IPS-15b (cell line): ENCODE results near the gene BRD8.
A peak's percentile ranks its signal among the peaks of the same experiment; 100 is the strongest.

Experiments
- H3K27me3 ChIP-seq: one replicate; pipeline ENCODE4 v1.6.1; 2013; ENCODE audit warnings: low read length; ENCODE audit not compliant: control insufficient read depth, insufficient read depth
- H3K36me3 ChIP-seq: one replicate; pipeline ENCODE4 v1.6.1; 2013; ENCODE audit warnings: low read length; ENCODE audit not compliant: control insufficient read depth, insufficient read depth
- H3K4me1 ChIP-seq: one replicate; pipeline ENCODE4 v1.6.1; 2013; ENCODE audit warnings: mild to moderate bottlenecking, low read length; ENCODE audit not compliant: control insufficient read depth, insufficient read depth
- H3K4me3 ChIP-seq: one replicate; pipeline ENCODE4 v1.5.1; 2013; ENCODE audit warnings: low read depth, low read length
- H3K9ac ChIP-seq: one replicate; pipeline ENCODE4 v1.6.1; 2013; ENCODE audit warnings: low read depth, mild to moderate bottlenecking, low read length
- H3K9me3 ChIP-seq: one replicate; pipeline ENCODE4 v1.6.1; 2013; ENCODE audit warnings: mild to moderate bottlenecking, low read length; ENCODE audit not compliant: control insufficient read depth, insufficient read depth

Gene BRD8

DNA sequence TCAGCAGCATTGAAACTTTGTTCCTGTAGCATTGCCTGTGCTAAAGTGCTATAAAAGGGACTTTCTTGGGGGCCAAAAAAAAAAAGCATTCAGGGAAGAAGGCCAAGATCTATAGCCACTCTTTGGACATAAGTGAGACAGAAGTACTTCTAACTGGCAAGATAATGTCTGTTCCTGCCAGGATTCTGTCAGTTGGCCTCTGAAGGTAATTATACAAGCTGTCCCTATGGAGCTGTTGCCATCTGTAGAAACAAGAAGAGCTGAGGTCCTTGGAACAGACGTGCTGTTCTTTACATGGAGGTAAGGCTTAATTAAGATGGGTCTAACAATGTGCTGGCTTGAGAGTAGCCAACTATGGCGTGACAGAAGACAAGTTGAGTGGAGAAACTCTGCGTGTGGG is 10.2 kb upstream of the BRD8 start:
- Histone ChIP-seq H3K4me1 (no peaks in the 10 kb centered on the region), H3K36me3 (peaks cover 46% of the 10 kb centered on the region)

DNA sequence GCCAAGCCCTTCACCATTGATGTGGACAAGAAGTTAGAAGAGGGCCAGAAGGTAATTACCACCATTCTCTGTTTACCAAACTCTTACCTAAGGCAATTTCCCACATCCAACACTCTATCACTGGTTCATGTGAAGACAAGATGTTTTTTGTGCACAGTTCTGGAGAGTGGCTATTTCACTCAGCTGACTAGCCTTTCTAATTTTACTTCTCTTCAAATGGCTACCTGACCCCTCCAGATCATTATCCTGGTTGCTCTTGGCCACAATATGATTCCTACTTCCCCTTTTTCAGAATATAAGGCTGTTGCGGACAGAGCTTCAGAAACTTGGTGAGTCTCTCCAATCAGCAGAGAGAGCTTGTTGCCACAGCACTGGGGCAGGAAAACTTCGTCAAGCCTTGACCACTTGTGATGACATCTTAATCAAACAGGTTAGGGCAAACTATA is 7.6 kb upstream of the BRD8 start:
- Histone ChIP-seq H3K9ac (no peak overlapping the region), H3K9me3 (no peaks in the 10 kb centered on the region), H3K4me1 (no peaks in the 10 kb centered on the region), H3K4me3 (no peak overlapping the region), H3K27me3 (no peaks in the 10 kb centered on the region), H3K36me3 (peaks cover 57% of the 10 kb centered on the region)

More for the DNA sequence above, 10.2 kb upstream of the BRD8 start:
- Histone ChIP-seq H3K27me3 (no peaks in the 10 kb centered on the region), H3K4me3 (no peak overlapping the region), H3K9ac (no peak overlapping the region), H3K9me3 (no peaks in the 10 kb centered on the region)

DNA sequence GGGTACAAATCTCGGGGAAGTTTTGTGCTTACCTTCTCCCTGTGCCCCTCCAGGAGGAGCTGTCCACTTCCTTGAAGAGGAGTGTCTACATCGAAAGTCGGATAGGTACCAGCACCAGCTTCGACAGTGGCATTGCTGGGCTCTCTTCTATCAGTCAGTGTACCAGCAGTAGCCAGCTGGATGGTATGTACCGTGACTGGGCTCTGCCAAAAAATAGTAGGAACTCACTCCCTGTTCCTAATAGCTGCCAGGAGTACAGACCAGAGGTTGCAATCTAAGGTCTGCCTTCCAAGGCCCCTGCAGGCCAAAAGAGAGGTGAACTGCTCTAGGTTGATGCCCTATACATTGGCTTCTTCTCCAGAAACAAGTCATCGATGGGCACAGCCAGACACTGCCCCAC is 4.4 kb upstream of the BRD8 start:
- Histone ChIP-seq H3K9ac (no peak overlapping the region), H3K9me3 (no peaks in the 10 kb centered on the region), H3K36me3 (peaks cover 46% of the 10 kb centered on the region), H3K4me1 (no peaks in the 10 kb centered on the region), H3K4me3 (no peak overlapping the region), H3K27me3 (no peaks in the 10 kb centered on the region)

DNA sequence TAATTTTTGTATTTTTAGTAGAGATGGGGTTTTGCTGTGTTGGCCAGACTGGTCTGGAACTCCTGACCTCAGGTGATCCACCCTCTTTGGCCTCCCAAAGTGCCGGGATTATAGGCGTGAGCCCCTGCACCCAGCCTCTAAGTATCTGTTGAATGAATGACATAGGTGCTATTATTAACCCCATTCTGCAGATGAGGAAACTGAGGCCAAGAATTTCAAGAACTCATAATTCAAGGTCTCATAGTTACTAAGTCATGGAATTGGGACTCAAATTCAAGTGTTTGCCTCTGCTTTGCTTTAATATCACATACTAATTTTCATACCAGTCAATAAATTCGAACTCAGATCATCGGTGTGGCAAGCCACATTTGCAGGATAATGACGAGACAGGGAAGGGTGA is 2.4 kb upstream of the BRD8 start:
- no peaks in the 10 kb centered on the region for H3K4me1 ChIP-seq
- H3K9me3 ChIP-seq = no peaks in the 10 kb centered on the region
- H3K27me3 ChIP-seq = no peaks in the 10 kb centered on the region
- H3K36me3 ChIP-seq = peaks cover 39% of the 10 kb centered on the region
- H3K9ac ChIP-seq = no peak overlapping the region
- H3K4me3 ChIP-seq = no peak overlapping the region

DNA sequence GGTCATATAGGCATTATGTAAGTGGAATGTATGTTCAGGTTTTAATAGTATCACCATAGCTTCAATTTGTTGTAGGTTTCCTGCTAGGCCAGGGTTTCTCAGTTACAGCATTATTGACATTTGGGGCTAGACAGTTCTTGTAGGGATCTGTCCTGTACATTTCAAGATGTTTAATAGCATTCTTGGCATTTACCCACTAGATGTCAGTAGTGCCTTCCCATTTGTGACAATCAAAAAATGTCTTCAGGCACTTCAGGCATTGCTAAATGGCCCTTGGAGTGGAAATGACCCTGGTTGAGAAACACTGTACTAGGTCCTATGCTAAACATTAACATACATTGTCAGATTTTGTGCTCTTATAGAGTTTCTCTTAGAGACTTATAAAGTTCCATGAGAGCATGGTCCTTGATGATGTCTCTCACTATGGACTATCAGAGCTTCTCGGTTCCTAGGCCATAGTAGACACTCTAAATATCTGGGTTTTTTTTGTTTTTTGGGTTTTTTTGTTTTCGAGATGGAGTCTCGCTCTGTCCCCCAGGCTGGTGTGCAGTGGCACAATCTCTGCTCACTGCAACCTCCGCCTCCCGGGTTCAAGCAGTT is 1.9 kb upstream of the BRD8 start:
- Histone ChIP-seq H3K9ac (no peak overlapping the region), H3K4me1 (no peaks in the 10 kb centered on the region), H3K9me3 (no peaks in the 10 kb centered on the region), H3K27me3 (no peaks in the 10 kb centered on the region), H3K4me3 (peak overlapping the region; percentile 78), H3K36me3 (peaks cover 38% of the 10 kb centered on the region)

DNA sequence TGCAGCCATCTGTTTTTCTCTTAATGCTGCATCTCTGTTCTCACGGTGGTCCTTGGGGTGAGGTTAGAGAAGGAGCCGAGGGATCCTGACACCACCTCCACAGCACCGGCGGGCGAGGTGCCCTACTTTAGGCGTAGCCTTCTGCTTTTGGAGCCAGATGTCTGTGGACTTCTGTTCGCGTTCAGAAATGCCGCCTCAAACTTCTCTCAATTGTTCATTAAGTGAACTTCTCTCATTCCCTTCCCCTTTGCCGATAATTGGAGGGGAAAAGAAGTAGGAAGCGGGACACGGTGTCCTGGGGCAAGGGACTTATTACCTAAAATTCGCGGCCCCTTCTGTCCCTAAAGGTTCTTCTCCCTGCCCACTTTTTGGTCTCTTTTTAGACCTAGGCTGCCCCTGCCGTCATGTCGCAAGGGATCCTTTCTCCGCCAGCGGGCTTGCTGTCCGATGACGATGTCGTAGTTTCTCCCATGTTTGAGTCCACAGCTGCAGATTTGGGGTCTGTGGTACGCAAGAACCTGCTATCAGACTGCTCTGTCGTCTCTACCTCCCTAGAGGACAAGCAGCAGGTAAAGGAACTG is 937 bp upstream of the BRD8 start:
- H3K9ac ChIP-seq = peak overlapping the region; percentile 87
- no peaks in the 10 kb centered on the region for H3K27me3 ChIP-seq
- peak overlapping the region; percentile 78 for H3K4me3 ChIP-seq
- H3K36me3 ChIP-seq = peaks cover 31% of the 10 kb centered on the region
- no peaks in the 10 kb centered on the region for H3K9me3 ChIP-seq
- no peaks in the 10 kb centered on the region for H3K4me1 ChIP-seq

DNA sequence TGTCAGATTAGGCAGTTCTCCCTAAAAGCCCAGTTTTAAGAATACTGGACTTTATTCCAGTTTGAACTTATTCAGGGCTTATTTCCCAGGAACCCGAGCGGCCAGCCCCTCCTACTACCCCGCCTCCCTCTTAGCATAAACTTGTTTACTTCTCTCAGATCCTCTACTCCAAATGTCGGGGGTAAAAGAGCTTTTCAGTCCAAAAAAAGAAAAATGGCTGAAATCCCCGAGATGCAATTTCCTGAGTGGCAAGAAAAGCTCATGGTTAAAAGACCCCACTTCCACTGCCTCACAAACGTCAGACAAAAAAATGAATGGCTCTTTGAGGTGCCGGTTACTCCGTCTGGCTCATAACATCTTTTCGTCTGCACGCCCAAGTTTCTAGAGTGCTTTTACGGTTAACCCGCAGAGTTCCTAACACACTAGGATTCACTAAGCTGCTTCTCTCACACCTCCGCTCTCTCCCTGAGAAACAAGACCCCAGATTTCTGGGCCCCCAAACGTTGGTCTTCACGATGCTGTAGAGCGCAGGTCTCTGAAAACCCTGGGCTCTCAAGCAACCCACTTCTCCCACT is 402 bp downstream of the BRD8 start:
- no peaks in the 10 kb centered on the region for H3K9me3 ChIP-seq
- H3K4me3 ChIP-seq = peak overlapping the region; percentile 78
- no peaks in the 10 kb centered on the region for H3K4me1 ChIP-seq
- H3K27me3 ChIP-seq = no peaks in the 10 kb centered on the region
- peaks cover 25% of the 10 kb centered on the region for H3K36me3 ChIP-seq
- H3K9ac ChIP-seq = peak overlapping the region; percentile 77

DNA sequence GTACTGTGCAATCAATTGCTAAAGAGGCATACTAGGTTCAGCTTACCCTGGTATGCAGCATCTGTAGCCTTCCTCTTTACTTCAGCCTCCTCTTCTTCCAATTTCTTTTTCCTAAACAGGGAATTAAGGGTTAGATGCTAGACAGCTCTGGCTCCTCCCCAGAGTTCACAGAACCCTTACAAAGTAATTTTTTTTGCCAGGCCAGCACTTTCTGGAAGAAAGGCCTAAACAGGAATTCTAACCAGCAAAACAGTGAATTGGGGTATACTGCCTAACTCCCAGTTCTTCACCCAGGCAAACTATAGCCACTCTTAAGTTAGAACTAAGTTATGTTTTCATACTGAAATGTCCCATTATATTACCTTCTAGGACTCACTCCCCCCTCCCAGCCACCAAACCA is 8.1 kb downstream of the BRD8 start:
- peaks cover 53% of the 10 kb centered on the region for H3K36me3 ChIP-seq

DNA sequence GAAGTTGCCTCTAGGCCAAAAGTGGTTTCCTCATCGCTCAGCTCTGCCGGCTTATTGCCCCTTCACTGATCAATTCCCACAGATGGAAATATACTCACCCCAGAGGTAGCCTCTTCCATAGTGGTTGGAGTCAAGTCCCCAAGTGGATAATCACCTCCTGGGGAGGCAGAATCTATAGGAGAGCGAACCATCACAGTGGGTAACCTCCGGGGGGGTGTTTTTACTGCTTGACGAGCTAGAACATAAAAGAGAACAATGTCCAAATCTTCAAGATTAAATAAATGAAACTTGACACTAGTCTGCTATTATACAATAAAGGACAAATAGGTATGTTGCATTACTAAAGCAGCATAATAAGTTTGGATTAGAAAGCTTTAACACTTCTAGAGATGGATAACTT is 9.3 kb downstream of the BRD8 start:
- no peaks in the 10 kb centered on the region for H3K9me3 ChIP-seq
- H3K4me1 ChIP-seq = no peaks in the 10 kb centered on the region
- H3K36me3 ChIP-seq = peaks cover 61% of the 10 kb centered on the region
- no peak overlapping the region for H3K4me3 ChIP-seq
- no peak overlapping the region for H3K9ac ChIP-seq
- H3K27me3 ChIP-seq = no peaks in the 10 kb centered on the region

More for the DNA sequence above, 8.1 kb downstream of the BRD8 start:
- no peaks in the 10 kb centered on the region for H3K9me3 ChIP-seq
- no peak overlapping the region for H3K4me3 ChIP-seq
- no peaks in the 10 kb centered on the region for H3K27me3 ChIP-seq
- H3K9ac ChIP-seq = no peak overlapping the region
- no peaks in the 10 kb centered on the region for H3K4me1 ChIP-seq

DNA sequence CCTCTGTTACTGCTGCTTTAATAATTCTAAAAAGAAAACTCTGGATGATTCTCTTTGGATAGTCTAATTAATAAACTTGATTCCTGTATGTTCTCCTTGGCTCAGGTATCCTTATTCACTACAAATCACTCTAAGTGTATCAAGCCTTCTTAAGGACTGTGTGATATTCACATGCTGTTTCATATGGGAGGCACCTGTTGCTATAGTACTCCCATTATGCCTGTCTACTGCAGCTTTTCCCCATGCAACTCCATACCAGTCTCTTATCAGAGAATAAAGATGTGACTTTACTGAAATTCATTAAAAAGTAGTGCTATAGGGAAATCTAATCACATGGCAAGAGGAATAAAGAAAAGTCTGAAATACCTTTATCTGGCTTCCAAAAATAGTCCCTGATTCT is 14.7 kb downstream of the BRD8 start:
- Histone ChIP-seq H3K4me3 (no peak overlapping the region), H3K9ac (no peak overlapping the region), H3K4me1 (no peaks in the 10 kb centered on the region), H3K9me3 (no peaks in the 10 kb centered on the region), H3K27me3 (no peaks in the 10 kb centered on the region), H3K36me3 (peaks cover 79% of the 10 kb centered on the region)

DNA sequence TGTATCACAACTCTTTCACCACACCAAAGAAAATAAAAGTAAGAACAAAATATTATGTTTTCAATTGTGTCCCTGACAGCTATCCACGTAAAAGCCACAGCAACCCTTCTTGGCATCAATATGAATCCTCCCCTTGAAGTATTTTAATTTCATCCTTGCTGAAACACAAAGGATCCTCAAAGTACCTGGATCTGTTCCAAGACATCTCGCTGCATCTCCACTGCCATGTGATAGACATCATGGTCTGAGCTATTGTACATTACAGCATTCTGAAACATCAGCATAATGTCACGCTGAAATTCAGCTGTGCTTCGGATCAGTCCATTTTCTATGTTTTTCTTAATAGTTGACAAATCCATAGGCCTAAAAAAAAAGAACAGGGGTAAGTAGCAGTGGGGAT is 17.7 kb downstream of the BRD8 start:
- H3K9ac ChIP-seq = no peak overlapping the region
- peaks cover 72% of the 10 kb centered on the region for H3K36me3 ChIP-seq
- H3K9me3 ChIP-seq = no peaks in the 10 kb centered on the region
- H3K4me1 ChIP-seq = no peaks in the 10 kb centered on the region
- H3K27me3 ChIP-seq = no peaks in the 10 kb centered on the region
- H3K4me3 ChIP-seq = no peak overlapping the region

DNA sequence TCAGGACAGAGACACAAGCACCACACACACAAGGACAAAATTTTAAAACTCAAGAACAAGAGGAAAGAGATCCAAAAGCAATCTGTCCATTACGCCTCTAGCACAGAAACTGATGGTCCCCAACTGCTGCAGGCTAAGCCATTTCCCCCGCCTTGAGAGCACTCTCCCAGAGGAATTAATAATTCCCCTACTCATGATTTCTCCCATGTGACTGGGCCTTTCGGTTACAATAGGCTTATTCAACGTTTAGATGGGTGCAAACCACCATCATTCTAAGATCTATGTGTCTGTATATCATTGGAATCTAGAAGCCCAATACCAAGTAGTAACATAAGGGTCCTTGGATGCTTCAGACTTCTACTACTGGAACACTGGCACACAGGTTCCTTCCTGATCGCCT is 18.8 kb downstream of the BRD8 start:
- Histone ChIP-seq H3K27me3 (no peaks in the 10 kb centered on the region), H3K36me3 (peaks cover 66% of the 10 kb centered on the region), H3K9me3 (no peaks in the 10 kb centered on the region), H3K4me1 (no peaks in the 10 kb centered on the region), H3K9ac (no peak overlapping the region), H3K4me3 (no peak overlapping the region)
